HepG2 (cell line): ENCODE data around the gene ENTPD6. TPM values are rescaled to one million over a fixed set of nuclear protein-coding genes. Genes with fewer than 3 reads are reported as not detected.
A peak's percentile ranks its signal among the peaks of the same experiment; 100 is the strongest.

Experiments
- CBFB ChIP-seq: sonication (generic); formaldehyde crosslinking; IDR thresholded peaks from 2 replicates; pipeline ENCODE4 v1.4.0; 2020; ENCODE audit warnings: missing genetic modification reagents
- DMTF1 ChIP-seq: sonication (generic); formaldehyde crosslinking; IDR thresholded peaks from 2 replicates; pipeline ENCODE4 v1.4.0; 2020; ENCODE audit warnings: mild to moderate bottlenecking, missing genetic modification reagents
- GLMP ChIP-seq: sonication (generic); formaldehyde crosslinking; IDR thresholded peaks from 2 replicates; pipeline ENCODE4 v1.9.0; 2021; ENCODE audit warnings: missing genetic modification reagents, mild to moderate bottlenecking, borderline replicate concordance
- KDM3A ChIP-seq: IDR thresholded peaks from 2 replicates; pipeline ENCODE4 v1.6.1; 2018; ENCODE audit warnings: low read depth, missing compliant biosample characterization
- MXD3 ChIP-seq: IDR thresholded peaks from 2 replicates; pipeline ENCODE4 v1.6.1; 2016; ENCODE audit warnings: mild to moderate bottlenecking, missing biosample characterization, missing genetic modification reagents
- NCOR1 ChIP-seq: fragments of 200-600 bp; sonication (generic); IDR thresholded peaks from 2 replicates; pipeline ENCODE4 v1.7.0; 2017; ENCODE audit warnings: antibody characterized with exemption, low read length, borderline replicate concordance
- NFATC3 ChIP-seq: sonication (generic); formaldehyde crosslinking; IDR thresholded peaks from 2 replicates; pipeline ENCODE4 v1.5.1; 2020; ENCODE audit warnings: mild to moderate bottlenecking, missing genetic modification reagents
- NKX3-1 ChIP-seq: sonication (generic); formaldehyde crosslinking; IDR thresholded peaks from 2 replicates; pipeline ENCODE4 v1.5.0; 2020; ENCODE audit warnings: missing genetic modification reagents
- SNRNP70 ChIP-seq: fragments of 200-400 bp; formaldehyde crosslinking; IDR thresholded peaks from 2 replicates; pipeline ENCODE4 v1.6.1; 2017; ENCODE audit warnings: mild to moderate bottlenecking, low read depth, low read length, moderate library complexity
- YEATS2 ChIP-seq: sonication (generic); formaldehyde crosslinking; IDR thresholded peaks from 2 replicates; pipeline ENCODE4 v1.4.0; 2020; ENCODE audit warnings: missing genetic modification reagents, borderline replicate concordance
- ZNF142 ChIP-seq: sonication (generic); formaldehyde crosslinking; IDR thresholded peaks from 2 replicates; pipeline ENCODE4 v1.4.0; 2020; ENCODE audit warnings: missing genetic modification reagents
- ZNF24 ChIP-seq: fragments of 450-650 bp; IDR thresholded peaks from 2 replicates; pipeline ENCODE4 v1.6.1; 2017; ENCODE audit warnings: antibody characterized with exemption, mild to moderate bottlenecking
- ZNF333 ChIP-seq: sonication (generic); formaldehyde crosslinking; IDR thresholded peaks from 2 replicates; pipeline ENCODE4 v1.4.0; 2020; ENCODE audit warnings: mild to moderate bottlenecking, missing genetic modification reagents, borderline replicate concordance
- ZNF563 ChIP-seq: sonication (generic); formaldehyde crosslinking; IDR thresholded peaks from 2 replicates; pipeline ENCODE4 v1.8.0; 2022; ENCODE audit warnings: mild to moderate bottlenecking, moderate library complexity, missing genetic modification reagents
- polyA plus RNA-seq, 8 experiments: library from polyadenylated mRNA; depleted of rRNA in 3 of 8; stranded (reverse) in 7 of 8; unstranded in 1 of 8; fragments of >200 nt; fragmentation: Illumina TruSeq in 4 of 8; extraction: Trizol in 4 of 8; gene quantifications; 2 replicates each; pipeline versions ENCODE4 v1.2.1 to v1.2.3, GENCODE V29; 2011 to 2016; ENCODE audit warnings: low read depth in 4 of 8, missing spikeins in 1 of 8, mixed read lengths in 1 of 8; ENCODE audit not compliant: insufficient read depth in 1 of 8
- total RNA-seq, 5 experiments: library from RNA; depleted of rRNA; stranded (reverse); fragments of >200 nt; fragmentation: Illumina TruSeq; extraction: Trizol; gene quantifications; 2 replicates each; pipeline ENCODE4 v1.2.3, GENCODE V29; 2016; ENCODE audit warnings: low read depth in 1 of 5
- TF ChIP-seq, protein P1 (sequence below): sonication (generic); formaldehyde crosslinking; IDR thresholded peaks from 2 replicates; pipeline ENCODE4 v1.4.0; 2020; ENCODE audit warnings: missing genetic modification reagents

The ENTPD6 gene
- total and polyA plus RNA-seq, 2 of the 13 experiments (the other 11 are each of a cell fraction or from before 2014, with no cell fraction given): 164 to 172 TPM

GRCh38 chr20:25195014-25195961, at the start of gene ENTPD6 (continued):
- TF ChIP-seq NFATC3 (CRISPR knock-in tag): no peak
- peak; percentile 77 for TF ChIP-seq ZNF563 (CRISPR knock-in tag)
- peak; percentile 65 for TF ChIP-seq CBFB (CRISPR knock-in tag)
- TF ChIP-seq, protein P1, sequence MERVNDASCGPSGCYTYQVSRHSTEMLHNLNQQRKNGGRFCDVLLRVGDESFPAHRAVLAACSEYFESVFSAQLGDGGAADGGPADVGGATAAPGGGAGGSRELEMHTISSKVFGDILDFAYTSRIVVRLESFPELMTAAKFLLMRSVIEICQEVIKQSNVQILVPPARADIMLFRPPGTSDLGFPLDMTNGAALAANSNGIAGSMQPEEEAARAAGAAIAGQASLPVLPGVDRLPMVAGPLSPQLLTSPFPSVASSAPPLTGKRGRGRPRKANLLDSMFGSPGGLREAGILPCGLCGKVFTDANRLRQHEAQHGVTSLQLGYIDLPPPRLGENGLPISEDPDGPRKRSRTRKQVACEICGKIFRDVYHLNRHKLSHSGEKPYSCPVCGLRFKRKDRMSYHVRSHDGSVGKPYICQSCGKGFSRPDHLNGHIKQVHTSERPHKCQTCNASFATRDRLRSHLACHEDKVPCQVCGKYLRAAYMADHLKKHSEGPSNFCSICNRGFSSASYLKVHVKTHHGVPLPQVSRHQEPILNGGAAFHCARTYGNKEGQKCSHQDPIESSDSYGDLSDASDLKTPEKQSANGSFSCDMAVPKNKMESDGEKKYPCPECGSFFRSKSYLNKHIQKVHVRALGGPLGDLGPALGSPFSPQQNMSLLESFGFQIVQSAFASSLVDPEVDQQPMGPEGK (CRISPR knock-in tag): peak; percentile 97
- TF ChIP-seq SNRNP70: no peak
- TF ChIP-seq NCOR1: peak; percentile 49; the same call in 1 of the 2 replicates
- TF ChIP-seq DMTF1: no peak
- TF ChIP-seq ZNF24: no peak
- TF ChIP-seq ZNF142 (CRISPR knock-in tag): peak; percentile 82
- peak; percentile 84; the same call in 1 of the 2 replicates for TF ChIP-seq YEATS2 (CRISPR knock-in tag)
- no peak for TF ChIP-seq GLMP (CRISPR knock-in tag)
- TF ChIP-seq KDM3A (CRISPR knock-in tag): peak; percentile 53; the same call in 1 of the 2 replicates
- TF ChIP-seq MXD3 (CRISPR knock-in tag): peak; percentile 96
- TF ChIP-seq NKX3-1: peak; percentile 68
- TF ChIP-seq ZNF333 (CRISPR knock-in tag): peak; percentile 79; the same call in 1 of the 2 replicates
